ENCODE measurements around the gene LST1. TPM values are rescaled to one million over a fixed set of nuclear protein-coding genes. Genes with fewer than 3 reads are reported as not detected.

Gene LST1
- total and polyA plus RNA-seq, 2 of the 8 experiments (the other 6 are each of a cell fraction or from before 2014, with no cell fraction given): not detected

GRCh38 chr6:31585491-31585890 lies 586 bp upstream of the LST1 start (continued):
- TF ChIP-seq RBBP5 (IDR thresholded peaks at IDR 0.05; ENCODE audit: borderline replicate concordance, low read depth, low read length): no peak
- no peak for TF ChIP-seq MAX (IDR thresholded peaks at IDR 0.05)
